GM12872 (cell line): ENCODE results near the gene MYL5.

Experiments
- TF ChIP-seq, protein P1 (sequence below): IDR thresholded peaks from 3 replicates; pipeline ENCODE4 v1.5.1; 2011; ENCODE audit warnings: low read depth, mild to moderate bottlenecking, low read length, moderate library complexity; ENCODE audit not compliant: insufficient read depth

MYL5 gene

DNA sequence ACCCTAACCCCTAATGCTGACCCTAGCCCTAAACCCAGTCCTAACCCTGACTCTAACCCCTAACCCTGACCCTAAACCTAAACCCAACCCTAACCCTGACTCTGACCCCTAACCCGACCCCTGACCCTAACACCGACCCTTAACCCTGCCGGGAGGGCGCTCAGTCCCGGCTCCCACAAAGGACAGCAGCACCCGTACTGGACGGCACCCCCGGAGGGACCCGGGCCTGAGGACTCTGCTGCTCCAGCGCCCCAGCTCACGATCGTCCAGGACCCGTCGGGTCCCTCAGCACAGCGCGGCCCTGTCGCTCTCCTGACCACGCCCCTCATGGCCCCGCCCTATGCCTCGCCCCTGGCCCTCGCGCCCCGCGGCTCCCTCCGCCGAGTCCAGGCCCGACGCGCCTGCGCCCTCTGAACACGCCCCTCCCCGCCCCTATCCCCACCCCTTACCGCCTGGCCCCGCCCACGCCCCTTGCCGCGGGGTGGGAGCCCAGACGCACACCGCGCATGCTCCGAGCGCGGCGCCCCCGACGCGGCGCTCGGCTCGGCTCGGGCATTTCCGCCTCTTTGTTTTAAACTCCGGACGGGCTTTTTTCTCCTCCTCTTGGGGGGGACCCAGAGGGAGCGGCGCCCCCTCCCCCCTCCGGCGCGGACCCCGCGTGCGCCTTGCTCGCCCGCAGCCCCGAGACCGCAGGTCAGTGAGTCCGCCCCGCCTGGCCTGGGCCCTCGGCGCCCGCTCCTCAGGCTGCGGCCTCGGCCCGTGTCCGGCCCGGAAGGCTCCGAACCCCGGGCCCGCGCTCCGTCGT lies 31.1 kb downstream of the MYL5 start, which contains the start of gene PCGF3:
TSS of gene PCGF3 (plus strand) at position 555 of the 805 bp plus-strand sequence. CDS start 27,849 bp downstream, outside the sequence.
- TF ChIP-seq, protein P1, sequence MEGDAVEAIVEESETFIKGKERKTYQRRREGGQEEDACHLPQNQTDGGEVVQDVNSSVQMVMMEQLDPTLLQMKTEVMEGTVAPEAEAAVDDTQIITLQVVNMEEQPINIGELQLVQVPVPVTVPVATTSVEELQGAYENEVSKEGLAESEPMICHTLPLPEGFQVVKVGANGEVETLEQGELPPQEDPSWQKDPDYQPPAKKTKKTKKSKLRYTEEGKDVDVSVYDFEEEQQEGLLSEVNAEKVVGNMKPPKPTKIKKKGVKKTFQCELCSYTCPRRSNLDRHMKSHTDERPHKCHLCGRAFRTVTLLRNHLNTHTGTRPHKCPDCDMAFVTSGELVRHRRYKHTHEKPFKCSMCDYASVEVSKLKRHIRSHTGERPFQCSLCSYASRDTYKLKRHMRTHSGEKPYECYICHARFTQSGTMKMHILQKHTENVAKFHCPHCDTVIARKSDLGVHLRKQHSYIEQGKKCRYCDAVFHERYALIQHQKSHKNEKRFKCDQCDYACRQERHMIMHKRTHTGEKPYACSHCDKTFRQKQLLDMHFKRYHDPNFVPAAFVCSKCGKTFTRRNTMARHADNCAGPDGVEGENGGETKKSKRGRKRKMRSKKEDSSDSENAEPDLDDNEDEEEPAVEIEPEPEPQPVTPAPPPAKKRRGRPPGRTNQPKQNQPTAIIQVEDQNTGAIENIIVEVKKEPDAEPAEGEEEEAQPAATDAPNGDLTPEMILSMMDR: no peak

DNA sequence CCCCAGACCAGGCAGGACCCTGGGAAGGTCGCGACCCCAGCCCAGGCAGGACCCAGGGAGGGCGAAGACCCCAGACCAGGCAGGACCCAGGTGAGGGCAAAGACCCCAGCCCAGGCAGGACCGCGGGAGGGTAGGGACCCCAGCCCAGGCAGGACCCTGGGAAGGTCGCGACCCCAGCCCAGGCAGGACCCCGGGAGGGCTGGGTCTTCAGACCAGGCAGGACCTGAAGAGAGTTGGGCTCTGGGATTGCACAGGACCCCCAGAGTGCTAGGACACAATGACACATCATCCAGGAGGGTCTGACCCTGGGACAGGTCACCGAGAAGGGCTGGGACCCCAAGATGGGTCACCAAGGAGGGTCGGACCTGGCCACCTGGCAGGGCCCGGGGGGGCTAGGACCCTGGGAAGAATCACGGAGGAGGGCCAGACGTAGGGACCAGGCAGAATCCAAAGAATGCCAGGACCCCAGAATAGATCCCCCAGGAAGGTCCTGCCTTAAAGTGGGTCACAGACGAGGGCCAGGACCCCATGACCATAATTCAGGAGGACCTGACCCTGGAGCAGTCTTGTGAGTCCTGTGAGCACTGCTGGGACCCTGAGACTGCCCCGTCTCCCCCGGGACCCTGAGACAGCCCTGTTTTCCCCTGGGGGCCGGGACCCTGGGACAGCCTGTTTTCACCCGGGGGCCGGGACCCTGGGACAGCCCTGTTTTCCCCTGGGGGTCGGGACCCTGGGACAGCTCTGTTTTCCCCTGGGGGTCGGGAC lies 32.7 kb downstream of the MYL5 start:
- TF ChIP-seq, protein P1: no peak

DNA sequence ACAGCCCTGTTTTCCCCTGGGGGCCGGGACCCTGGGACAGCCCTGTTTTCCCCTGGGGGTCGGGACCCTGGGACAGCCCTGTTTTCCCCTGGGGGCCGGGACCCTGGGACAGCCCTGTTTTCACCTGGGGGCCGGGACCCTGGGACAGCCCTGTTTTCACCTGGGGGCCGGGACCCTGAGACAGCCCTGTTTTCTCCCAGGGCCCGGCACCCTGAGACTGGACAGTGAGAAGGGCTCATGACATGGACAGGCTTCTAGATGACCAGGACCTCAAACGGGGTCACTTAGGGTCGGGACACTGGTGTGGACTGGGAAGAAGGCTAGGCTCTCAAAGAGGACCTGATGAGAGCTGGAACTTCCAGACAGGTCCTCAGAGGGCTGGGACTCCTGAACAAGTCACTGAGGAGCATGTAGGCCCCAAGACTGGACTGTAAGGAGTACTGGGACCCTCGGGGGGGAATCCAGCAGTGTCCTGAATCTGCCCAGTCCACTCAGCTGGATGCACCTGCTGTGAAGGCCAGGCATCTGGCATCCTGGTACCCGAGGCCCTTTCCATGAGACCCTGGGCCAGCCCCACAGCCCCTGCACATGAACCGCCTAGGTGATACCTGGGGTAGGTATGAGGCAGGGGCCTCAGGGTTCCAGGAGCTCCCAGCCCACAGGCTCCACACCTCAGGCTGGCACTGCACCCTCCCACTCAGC lies 33.7 kb downstream of the MYL5 start:
- TF ChIP-seq, protein P1: no peak

DNA sequence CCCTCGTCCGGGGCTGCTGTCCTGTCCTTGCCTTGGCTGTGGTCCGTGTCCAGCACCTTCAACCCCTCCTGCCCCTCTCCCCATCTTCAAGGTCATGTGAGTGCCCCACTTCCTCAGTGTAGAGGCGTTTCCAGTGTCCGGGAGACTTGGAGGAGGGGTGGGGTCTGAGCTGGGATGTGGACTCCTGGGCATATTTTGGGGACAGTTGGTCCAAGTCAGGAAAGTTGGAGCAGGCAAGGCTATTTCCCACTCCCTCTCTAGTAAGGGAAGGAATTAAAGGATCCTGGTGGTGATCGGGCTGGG lies 34.2 kb downstream of the MYL5 start:
- TF ChIP-seq, protein P1: no peak

- TF ChIP-seq, protein P1: no peak
Measured at GRCh38 chr4:709348-709747, 35.0 kb downstream of the MYL5 start.

DNA sequence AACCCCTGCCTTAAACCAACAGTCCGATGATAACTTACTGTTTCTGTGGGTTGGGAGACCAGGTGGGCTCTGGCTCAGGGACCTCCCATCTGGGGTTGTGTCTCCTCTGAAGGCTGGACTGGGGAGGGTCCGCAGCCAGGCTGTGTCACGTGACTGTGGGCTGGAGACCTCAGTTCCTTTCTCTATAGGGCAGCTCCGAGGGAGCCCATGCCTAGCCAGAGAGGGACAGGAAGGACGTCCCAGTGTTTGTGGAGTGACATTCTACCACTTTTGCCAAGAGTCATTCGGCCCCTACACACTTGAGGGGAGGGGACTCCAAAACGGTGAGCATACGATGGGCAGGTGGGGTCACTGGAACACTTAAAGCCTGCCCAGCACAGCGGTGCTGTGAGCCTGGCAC lies 35.8 kb downstream of the MYL5 start:
- TF ChIP-seq, protein P1: no peak

DNA sequence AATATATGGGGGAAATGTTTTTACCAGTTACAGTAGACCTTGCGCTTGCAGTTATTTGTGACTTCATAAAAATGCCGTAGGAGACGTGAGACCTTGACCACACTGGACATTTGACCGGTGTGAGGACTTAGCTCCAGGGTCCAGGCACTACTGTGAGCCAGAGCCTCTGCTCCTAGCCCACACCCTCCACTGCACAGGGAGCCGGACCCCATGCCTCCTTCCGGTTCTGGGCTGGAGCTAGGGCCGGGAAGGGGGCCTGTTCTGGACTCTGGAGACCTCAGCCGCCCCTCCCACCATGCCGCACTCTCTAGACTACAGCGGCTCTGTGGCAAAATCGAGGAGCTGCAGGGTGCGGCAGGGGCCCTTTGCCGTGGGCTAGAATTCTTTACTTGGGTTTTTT lies 36.6 kb downstream of the MYL5 start:
- TF ChIP-seq, protein P1: no peak
